BE2C (cell line): Measurements from ENCODE around the gene C1QTNF4.

Experiments used
- DNase-seq: peaks from one replicate; pipeline ENCODE4 v3.0.0-alpha.2; 2020
- H3K27me3 ChIP-seq: fragments of 250-450 bp; sonication (Bioruptor Pico); 2 replicates; pipeline ENCODE4 v1.5.1; 2020; ENCODE audit warnings: mild to moderate bottlenecking
- H3K36me3 ChIP-seq: fragments of 250-450 bp; sonication (Bioruptor Pico); 2 replicates; pipeline ENCODE4 v1.5.1; 2020; ENCODE audit warnings: mild to moderate bottlenecking
- H3K4me1 ChIP-seq: fragments of 250-450 bp; sonication (Bioruptor Pico); 2 replicates; pipeline ENCODE4 v1.5.1; 2020
- H3K4me3 ChIP-seq: 2 replicates; pipeline ENCODE4 v1.5.1; 2011; ENCODE audit warnings: low read depth, low read length
- H3K9me3 ChIP-seq: fragments of 250-450 bp; sonication (Bioruptor Pico); 2 replicates; pipeline ENCODE4 v1.5.1; 2020
- TF ChIP-seq, protein P1 (sequence below): IDR thresholded peaks from 2 replicates; pipeline ENCODE4 v1.5.1; 2012; ENCODE audit warnings: mild to moderate bottlenecking, low read depth, low read length

The C1QTNF4 gene

DNA sequence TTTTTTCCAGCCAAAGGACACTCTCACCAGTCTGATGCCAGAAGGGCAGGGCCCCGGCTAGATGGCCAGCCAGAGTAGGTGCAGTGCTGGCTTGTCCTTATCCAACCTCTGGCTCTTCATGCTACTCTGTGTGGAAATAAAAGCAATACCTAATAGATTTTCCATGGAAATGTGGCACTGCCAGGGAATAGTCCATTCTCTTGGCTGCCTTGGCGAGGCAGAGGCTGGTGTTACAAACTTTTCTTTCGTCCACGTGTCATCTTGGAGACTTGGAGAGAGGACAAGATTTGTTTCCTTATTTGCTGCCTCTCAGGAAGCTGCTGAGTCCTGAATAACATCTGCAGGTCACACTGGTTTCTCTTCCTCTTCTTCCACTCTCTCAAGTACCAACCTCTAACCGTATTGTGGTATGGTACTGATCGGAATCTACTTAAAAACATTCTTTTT is 17.2 kb upstream of the C1QTNF4 start:
- Histone ChIP-seq H3K9me3 (no peaks in the 10 kb centered on the region), H3K4me1 (peaks cover 2% of the 10 kb centered on the region; the same call in 1 of the 2 replicates), H3K36me3 (no peaks in the 10 kb centered on the region), H3K4me3 (no peak overlapping the region), H3K27me3 (no peaks in the 10 kb centered on the region)
- TF ChIP-seq, protein P1, sequence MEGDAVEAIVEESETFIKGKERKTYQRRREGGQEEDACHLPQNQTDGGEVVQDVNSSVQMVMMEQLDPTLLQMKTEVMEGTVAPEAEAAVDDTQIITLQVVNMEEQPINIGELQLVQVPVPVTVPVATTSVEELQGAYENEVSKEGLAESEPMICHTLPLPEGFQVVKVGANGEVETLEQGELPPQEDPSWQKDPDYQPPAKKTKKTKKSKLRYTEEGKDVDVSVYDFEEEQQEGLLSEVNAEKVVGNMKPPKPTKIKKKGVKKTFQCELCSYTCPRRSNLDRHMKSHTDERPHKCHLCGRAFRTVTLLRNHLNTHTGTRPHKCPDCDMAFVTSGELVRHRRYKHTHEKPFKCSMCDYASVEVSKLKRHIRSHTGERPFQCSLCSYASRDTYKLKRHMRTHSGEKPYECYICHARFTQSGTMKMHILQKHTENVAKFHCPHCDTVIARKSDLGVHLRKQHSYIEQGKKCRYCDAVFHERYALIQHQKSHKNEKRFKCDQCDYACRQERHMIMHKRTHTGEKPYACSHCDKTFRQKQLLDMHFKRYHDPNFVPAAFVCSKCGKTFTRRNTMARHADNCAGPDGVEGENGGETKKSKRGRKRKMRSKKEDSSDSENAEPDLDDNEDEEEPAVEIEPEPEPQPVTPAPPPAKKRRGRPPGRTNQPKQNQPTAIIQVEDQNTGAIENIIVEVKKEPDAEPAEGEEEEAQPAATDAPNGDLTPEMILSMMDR: no peak
- DNase-seq: no peak

GRCh38 chr11:47609675-47610074 is 15.5 kb upstream of the C1QTNF4 start:
- DNase-seq: no peak
- no peaks in the 10 kb centered on the region for H3K36me3 ChIP-seq
- TF ChIP-seq, protein P1: no peak
- H3K4me3 ChIP-seq: no peak overlapping the region
- H3K4me1 ChIP-seq: peaks cover 7% of the 10 kb centered on the region
- no peaks in the 10 kb centered on the region for H3K27me3 ChIP-seq
- H3K9me3 ChIP-seq: no peaks in the 10 kb centered on the region

DNA sequence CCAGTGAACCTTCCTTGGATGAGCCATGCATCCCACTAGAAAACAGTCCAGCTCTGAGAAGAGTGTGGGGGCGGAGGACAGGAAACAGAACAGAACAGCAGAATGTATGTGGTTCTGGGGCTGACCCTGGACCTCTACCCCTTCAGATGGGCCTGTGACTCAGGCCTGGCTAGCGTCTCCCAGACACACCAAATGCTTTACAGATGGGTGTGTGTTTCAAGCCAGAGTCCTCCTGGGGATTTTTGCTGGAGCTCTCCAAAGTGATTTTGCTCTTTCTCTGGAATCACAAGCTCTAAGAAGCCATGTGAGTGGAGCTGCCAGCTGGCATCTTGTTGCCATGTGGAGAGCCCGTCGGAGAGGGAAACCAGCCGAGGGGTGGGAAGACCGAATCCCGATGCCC is 13.2 kb upstream of the C1QTNF4 start:
- H3K36me3 ChIP-seq: no peaks in the 10 kb centered on the region
- DNase-seq: peak; percentile 29
- TF ChIP-seq, protein P1: no peak
- no peaks in the 10 kb centered on the region for H3K9me3 ChIP-seq
- no peaks in the 10 kb centered on the region for H3K27me3 ChIP-seq
- no peak overlapping the region for H3K4me3 ChIP-seq
- H3K4me1 ChIP-seq: peaks cover 7% of the 10 kb centered on the region

GRCh38 chr11:47606731-47607130 is 12.5 kb upstream of the C1QTNF4 start:
- TF ChIP-seq, protein P1: no peak
- Histone ChIP-seq H3K4me3 (no peak overlapping the region), H3K27me3 (no peaks in the 10 kb centered on the region), H3K4me1 (peaks cover 7% of the 10 kb centered on the region), H3K9me3 (no peaks in the 10 kb centered on the region), H3K36me3 (no peaks in the 10 kb centered on the region)
- DNase-seq: peak; percentile 57

- no peaks in the 10 kb centered on the region for H3K9me3 ChIP-seq
- H3K36me3 ChIP-seq: no peaks in the 10 kb centered on the region
- peaks cover 7% of the 10 kb centered on the region for H3K4me1 ChIP-seq
- no peak for DNase-seq
- TF ChIP-seq, protein P1: no peak
- H3K4me3 ChIP-seq: no peak overlapping the region
- H3K27me3 ChIP-seq: no peaks in the 10 kb centered on the region
These were observed 11.7 kb upstream of the C1QTNF4 start for GRCh38 chr11:47605921-47606320.

GRCh38 chr11:47603295-47603694 is 9.1 kb upstream of the C1QTNF4 start:
- H3K4me1 ChIP-seq: peaks cover 7% of the 10 kb centered on the region
- DNase-seq: no peak
- no peak overlapping the region for H3K4me3 ChIP-seq
- no peaks in the 10 kb centered on the region for H3K9me3 ChIP-seq
- TF ChIP-seq, protein P1: no peak
- H3K27me3 ChIP-seq: no peaks in the 10 kb centered on the region
- no peaks in the 10 kb centered on the region for H3K36me3 ChIP-seq
